ENCODE results near the gene PAEP.
"Not testable (repeated sequence)": the region's sequence is repeated elsewhere in the genome, so short reads cannot be mapped to it uniquely, and the experiment has no call there.

Gene PAEP

GRCh38 chr9:135526089-135526729 lies 35.3 kb upstream of the PAEP start:
- DNase-seq: no peak

DNA sequence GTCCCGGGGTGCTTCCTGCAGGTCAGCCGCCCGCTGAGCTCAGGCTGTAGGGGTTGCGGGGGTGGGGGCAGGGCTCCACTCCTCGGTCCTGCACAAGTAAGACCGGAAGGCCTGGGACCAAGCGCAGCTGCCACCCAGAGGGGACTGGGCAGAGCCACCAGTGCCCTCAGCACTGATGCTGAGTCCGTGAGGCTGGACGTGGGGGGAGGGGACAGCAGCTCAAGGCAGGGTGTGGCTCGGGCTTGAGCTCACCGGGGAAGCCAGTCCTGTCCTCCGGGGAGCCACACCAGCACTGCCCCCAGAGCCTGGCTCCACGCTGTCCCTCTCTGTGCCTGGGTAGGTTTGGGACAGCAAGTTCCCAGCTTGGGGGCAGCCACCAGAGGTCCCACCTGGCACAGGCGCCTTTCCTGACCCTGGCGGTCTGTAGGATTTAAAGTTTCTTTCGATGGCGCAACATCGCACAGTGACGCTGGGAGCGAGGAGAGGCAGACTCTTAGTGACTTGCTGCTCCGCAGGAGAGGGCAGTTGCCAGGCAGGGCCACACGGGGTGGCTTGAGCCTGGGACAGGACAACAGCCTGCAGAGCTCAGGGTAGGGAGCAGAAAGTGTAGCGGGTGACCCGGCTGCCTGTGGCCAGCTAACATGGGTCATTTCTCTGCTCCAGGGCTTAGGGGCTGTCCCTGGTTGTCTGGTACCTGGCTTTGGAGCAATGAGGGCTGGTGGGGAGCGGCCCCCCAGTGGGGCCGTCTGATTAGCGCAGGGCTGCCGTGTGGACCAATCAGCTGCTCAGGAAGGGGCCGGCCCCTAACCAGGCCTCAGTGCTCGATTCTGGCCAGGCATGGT lies 34.6 kb upstream of the PAEP start:
- DNase-seq: no peak

GRCh38 chr9:135528842-135529435 lies 32.6 kb upstream of the PAEP start:
- DNase-seq: not testable (repeated sequence)

DNA sequence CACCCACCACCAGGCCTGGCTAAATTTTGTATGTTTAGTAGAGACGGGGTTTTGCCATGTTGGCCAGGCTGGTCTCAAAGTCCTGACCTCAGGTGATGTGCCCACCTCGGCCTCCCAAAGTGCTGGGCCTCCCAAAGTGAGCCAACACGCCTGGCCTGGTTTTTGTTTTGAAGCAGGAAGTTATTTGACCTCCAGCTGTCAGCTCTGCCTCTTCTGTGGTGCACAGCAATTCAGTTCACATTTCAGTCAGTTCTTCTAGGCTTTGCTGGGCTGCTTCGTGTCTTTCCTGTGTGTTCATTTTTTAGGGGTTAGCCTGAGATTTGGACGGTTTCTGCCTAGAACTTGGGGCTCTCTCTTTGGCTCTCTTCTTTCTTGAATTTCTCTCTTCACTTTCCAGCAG lies 31.4 kb upstream of the PAEP start:
- no peak for DNase-seq

DNA sequence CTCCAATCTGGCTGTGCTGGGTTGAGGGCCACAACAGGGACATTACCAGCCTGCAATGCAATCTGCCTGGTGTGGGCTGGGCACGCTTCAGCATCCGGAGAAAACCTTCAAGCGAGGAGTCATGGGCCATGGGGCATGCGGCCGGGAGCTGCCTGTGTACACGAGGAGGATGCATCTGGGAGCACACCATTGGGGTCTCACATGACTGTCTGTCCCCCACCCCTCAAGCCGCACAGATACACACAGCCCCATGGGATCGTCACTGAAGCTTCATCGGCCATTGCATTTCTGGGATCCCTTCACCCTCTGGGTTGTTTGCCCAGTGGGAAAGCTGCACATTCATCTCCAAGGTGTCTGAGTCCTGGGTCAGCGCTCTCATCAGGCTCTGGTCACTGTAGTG lies 30.5 kb upstream of the PAEP start:
- DNase-seq: no peak

GRCh38 chr9:135533113-135533512 lies 28.4 kb upstream of the PAEP start:
- no peak for DNase-seq

GRCh38 chr9:135533674-135534073 lies 27.9 kb upstream of the PAEP start:
- DNase-seq: no peak

- not testable (repeated sequence) for DNase-seq
Observed at GRCh38 chr9:135534192-135534711, 27.3 kb upstream of the PAEP start.

DNA sequence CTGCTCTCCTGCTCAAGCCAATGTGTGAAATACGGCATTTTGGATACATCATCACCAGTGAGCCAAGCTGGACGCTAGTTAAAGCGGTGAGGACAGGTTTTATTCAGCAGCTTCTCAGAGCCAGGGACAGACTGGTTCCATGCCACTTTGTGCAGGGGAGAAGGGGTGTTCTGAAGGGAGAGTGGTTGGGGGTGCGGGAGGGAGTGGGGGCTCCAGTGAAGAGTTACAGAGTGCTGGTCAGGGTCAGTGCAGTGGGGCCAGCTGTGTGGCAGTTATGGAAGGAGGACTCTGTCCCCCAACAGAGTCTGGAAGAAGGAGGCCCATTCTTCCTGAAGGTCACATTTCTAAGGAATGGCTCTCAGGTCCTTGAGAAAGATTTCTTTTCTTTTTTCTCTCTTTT lies 26.7 kb upstream of the PAEP start:
- not testable (repeated sequence) for DNase-seq

DNA sequence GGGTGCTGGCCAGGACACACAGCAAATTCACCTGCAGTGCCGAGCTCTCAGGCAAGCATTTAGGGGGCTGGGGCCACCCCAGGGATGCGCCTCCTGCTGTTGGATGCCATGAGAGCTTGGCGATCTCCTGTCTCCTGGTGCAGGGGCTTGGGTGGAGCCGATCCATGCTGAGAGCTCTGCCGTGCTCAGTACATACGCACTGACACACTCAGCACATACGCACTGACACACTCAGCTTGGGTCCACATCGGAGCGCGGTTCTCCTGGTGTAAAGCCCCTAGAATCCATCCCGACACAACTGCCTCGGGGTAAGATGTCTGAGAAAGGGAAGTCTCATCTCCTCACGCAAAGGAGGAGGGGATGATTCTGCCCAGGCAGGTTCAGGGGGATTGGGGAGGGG lies 25.9 kb upstream of the PAEP start:
- not testable (repeated sequence) for DNase-seq

DNA sequence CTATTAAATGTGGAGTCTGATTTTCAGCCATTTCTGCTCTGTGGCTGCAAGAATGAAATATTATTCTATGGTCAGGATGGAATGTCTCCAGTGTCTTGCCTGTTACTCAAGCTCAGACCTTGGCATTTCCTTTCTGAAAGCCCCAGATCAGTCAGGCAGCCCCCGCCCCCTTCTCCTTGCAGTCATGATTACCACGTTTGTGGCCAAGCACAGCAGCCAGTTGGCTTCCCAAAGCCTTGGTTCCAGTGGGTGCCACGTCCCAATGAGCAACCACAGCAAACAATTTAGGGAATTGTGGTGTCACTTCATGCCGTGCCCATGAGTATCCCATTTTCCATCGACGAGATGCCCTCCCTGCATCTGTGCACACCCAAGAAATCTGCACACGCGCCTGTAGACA lies 25.3 kb upstream of the PAEP start:
- DNase-seq: no peak

DNA sequence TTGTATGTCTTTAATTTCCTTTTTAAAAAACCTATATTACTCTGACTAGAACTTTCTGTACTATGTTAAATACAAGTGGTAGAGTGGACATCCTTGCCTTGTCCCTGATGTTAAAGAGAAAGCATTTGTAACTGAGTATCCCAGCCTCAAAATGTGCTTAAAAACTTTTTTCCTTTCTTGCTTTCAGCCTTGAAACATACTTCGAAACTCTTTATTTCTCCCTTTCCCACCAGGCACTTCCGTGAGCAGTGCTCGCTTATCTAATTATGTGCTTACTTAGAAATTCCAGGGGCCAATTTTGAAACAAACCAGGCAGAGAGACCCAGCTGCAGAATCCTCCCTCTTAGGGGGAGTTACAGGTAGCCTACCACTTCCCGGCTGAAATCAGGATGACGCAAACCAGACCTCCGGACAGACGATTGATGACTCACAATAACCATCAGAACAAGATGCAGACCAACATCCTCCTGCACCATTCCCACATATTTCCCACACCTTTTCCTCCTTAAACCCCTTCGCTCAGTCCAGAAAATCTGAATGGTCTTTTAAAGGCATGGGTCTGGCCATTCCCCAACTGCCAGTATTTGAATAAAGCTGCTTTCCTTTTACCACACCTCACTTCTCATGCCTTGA lies 18.2 kb upstream of the PAEP start:
- DNase-seq: not testable (repeated sequence)

DNA sequence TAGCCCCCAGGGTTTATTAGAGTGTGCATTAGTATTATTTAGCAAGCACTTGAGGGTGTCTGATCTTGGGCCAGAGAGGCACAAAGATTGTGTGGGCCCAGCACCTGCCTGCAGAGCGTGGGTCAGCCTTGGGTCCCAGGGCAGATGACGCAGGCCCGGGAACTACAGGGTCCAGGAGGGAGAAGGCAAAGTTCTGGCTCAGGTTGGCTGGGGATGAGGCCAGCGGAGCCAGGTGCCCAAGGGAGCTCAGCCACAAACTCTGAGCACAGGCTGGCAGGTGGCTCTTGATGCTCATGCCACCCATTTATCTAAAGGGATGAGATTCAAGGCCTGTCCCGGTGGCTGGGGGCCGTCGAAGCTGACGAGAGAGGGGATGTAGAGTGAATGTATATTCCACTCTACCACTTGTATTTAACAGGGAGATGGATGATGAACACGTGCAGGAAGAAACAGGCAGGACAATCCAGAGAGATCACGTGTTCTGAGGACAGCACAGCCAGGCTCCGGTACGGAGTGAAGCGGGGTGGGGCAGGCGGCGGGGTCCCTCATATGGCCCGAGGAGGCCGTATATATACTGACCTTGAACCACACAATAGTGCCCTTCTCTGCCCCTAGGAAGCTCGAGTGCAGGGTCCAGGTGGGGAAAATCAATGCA lies 16.4 kb upstream of the PAEP start:
- no peak for DNase-seq

GRCh38 chr9:135545646-135546176 lies 15.8 kb upstream of the PAEP start, which contains the start of gene OBP2A:
OBP2A (plus strand) TSS chr9:135546126; CDS start chr9:135546181, 55 bp downstream.
- DNase-seq: not testable (repeated sequence)

DNA sequence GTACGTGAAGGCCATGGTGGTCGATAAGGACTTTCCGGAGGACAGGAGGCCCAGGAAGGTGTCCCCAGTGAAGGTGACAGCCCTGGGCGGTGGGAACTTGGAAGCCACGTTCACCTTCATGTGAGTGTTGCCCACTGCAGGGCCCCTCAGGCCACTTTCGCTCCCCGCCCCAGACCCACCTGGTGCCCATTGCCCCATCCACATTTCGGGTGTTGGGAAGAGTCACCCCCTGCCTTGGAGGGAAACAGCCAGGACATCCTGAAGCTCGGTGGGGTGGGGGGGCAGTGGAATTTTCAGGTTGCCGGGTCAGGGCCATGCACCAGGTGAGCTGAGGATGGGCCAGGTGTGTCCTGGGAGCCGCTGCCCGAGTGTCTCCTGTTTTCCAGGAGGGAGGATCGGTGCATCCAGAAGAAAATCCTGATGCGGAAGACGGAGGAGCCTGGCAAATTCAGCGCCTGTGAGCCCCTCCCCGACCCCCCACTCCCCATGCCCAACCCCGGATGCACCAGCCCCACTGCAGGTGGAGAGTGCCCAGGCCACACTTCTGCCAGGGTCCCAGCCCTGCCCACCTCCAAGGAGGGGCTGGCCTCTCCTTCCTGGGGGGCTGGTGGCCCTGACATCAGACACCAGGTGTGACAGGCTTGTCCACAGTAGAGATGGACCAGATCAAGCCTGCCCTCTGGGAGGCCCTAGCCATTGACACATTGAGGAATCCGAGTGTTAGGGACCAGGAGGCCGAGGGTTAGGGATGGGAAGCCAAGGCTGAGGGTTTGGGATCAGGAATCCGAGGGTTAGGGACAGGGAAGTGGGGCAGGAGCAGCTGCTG lies 14.6 kb upstream of the PAEP start:
- DNase-seq: not testable (repeated sequence)

DNA sequence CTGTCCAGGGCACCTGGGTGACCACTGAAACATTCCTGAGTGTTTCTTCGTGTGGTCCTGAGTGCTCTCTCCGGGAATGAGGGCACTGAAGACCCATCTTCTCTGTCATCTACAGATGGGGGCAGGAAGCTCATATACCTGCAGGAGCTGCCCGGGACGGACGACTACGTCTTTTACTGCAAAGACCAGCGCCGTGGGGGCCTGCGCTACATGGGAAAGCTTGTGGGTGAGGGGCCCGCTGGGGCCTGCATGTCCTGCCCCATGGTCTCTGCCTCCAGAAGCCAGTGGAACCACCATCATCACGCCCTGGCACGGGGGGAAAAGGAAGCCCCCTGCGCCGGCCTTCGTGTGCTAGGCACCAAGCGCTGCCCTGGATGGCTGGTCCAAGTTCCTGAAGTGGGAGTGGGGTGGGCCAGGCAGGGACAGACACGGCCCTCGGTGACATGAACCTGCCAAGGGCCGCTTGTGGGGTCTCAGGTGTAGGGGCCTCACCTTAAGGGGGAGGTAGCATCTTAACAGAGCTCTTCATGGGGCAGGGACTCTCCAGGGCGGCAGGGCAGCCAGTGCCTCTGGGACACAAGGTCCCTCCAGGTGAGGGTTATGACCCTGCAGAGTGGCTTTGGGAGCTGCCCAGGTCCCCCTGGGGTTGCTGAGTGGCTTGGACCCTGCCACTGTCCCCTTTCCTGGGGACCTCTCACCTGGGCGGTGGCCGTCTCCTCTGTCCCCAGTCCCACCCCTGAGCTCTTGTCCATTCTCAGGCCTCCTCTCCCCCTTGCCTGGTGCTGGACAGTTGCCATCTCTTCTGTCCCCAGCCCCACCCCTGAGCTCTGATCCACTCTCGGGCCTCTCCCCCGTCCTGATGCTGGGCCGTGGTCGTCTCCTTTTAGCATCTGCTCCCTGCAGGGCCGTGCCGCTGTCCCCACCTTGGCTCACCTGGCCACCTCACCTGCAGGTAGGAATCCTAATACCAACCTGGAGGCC lies 13.5 kb upstream of the PAEP start:
- no peak for DNase-seq

GRCh38 chr9:135549478-135550343 lies 11.8 kb upstream of the PAEP start:
- not testable (repeated sequence) for DNase-seq

- no peak for DNase-seq
Observed at GRCh38 chr9:135550344-135550918, 11.1 kb upstream of the PAEP start.

- DNase-seq: no peak
Observed at GRCh38 chr9:135551031-135551430, 10.5 kb upstream of the PAEP start.
